NCI-H2107 treated with DMSO at 0.1 percent for 48 hours (cell line): ENCODE data around the gene GPC3.

Source experiments
- DNase-seq: peaks from one replicate; lab custom pipeline; 2025; ENCODE audit not compliant: unreplicated experiment; lab: John Stamatoyannopoulos, UW

Gene GPC3

DNA sequence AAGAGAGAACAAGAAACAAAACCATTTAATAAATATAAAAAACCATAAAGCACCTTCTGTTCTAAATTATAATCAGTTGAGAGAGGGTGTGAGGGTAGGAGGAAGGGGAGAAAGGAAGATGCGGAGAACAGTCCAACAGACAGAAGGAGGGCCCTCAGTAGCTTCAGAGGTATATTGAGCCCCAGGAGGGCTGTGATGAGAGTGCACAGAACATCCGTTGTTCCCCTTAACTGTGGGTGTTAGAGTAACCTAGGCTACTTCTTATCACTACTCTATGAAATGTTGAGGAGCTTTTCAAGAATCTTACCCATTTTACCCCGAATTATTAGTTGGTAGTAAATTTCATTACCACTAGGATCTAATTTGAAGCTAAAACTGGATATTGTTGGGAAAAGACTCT is 13.8 kb downstream of the GPC3 start:
- DNase-seq = no peak

GRCh38 chrX:133970076-133970475 is 15.3 kb downstream of the GPC3 start:
- DNase-seq = no peak

- no peak for DNase-seq
These were observed 16.2 kb downstream of the GPC3 start for GRCh38 chrX:133969191-133969590.

DNA sequence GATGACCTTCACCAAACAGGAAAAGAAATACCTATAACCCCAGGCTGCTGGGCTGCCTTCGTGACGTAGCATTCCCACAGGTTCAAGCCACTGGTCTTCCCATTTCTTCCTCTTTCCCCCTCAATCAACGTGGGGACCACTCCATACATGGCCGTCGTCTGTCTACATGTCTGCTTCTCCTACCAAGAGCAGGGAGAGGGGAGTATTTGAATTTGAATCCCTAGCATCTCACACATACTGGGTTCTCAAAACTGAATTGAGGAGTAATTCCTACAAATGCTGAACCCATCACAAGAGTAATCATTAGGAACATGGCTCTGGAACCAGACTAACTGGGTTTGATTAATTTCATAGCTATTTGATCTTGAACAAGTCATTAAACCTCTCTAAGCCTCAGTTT is 17.3 kb downstream of the GPC3 start:
- no peak for DNase-seq

DNA sequence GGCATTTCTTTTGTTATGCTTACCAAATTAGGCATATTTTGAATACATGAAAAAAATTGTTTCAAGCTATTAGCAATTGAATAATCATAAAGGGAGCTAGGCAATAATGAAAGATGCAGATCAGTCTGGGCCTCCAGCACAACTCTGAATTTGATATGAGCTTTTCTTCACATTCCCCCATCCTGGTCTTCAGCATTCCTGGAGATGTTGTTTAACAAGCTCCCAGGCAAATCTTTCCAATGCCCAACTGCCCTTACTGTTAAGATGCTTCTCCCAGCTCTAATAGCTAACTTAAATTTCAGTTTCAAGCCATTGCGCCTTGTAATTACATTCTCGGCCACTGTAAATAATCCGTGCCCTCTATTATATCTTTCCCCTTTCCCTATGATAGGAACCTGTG is 19.2 kb downstream of the GPC3 start:
- DNase-seq = no peak

DNA sequence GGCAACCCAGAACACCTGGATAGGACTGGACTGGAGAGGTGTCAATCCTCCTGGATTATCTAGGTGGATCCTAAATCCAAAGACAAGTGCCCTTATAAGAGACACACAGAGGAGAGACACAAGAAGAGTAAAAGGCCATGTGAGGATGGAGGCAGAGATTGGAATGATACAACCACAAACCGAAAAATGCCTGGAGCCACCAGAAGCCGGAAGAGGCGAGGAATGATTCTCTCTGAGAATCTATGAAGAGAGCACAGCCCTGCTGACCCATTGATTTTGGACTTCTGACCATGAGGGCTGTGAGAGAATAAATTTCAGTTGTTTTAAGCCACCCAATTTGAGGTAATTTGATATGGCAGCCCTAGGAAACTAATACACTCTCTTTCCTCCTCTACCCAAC is 20.1 kb downstream of the GPC3 start:
- no peak for DNase-seq

DNA sequence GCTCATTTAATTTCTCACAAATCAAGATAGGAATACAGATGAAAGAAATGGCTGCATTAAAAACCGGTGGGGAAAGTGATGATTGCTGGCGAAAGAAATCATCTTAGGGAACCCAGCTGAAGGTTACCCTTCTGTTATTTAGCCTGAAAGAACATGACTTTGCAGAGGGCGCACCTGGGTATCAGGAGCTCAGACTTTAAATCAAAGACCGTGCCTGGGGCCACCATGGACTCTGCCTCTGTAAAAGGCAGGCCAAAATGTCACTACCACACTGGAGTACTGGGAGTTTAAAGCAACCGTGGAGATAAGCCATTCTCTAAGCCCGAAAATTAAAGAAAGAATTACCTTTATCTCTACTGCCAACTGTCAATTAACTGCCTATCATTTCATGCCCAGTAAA is 24.3 kb downstream of the GPC3 start:
- DNase-seq = no peak

- DNase-seq = no peak
These were observed 25.4 kb downstream of the GPC3 start for GRCh38 chrX:133959972-133960371.

- no peak for DNase-seq
These were observed 26.3 kb downstream of the GPC3 start for GRCh38 chrX:133958997-133959688.

DNA sequence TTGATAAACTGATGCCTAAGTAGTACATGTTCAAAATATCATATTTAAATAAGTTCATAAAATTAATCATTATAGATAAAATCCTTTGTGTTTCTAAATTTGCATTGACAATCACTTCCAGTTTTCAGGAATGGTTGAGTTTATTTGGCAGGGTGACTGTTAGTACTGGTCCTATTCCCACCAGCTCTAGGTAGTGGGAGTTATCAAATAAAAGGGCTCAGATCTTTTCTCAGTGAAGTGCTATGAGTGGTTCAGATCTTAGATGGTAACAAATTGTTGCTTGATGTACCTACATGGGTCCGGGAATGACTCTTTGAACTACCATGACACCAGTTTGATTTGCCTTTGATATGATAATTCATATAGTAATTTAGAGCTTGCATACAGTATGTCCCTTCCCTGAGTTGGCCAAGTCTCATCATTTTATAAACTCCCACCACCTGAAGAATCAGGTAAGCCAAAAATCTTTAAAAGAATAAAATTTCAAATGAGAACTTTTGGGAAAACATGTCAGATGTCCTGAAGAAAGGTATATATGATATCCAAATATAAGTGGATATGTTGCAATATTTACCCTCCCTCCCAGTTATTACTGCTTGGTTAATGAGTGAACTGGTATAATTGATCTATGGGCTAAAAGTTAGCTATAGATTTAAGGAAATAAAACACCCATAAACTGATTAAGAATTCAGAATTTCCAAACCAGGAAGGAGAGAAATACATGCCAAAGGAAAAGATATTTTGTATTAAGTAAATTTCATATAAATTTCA is 28.6 kb downstream of the GPC3 start:
- no peak for DNase-seq

DNA sequence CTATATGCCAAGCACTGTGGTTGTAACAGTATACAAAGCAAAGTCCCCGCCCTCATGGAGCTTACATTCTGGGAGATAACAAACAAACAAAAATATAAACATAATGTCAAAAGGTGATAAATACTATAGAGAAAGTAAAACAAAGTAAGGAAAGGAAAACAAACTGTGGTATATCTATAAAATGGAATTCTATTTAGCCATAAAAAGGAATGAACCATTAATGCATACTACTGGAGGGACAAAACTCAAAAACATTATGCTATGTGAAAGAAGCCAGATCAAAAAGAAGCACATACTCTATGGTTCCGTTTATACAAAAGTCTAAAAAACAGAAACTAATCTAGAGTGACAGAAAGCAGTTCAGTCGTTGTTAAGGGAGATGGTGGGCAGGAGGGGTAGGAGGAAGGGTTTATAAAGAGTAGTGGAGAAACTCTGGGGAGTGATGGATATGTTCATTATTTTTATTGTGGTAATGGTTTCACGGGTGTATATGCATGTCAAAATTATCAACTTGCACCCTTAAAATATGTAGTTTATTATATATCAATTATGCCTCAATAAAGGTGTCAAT is 31.5 kb downstream of the GPC3 start:
- DNase-seq = no peak

DNA sequence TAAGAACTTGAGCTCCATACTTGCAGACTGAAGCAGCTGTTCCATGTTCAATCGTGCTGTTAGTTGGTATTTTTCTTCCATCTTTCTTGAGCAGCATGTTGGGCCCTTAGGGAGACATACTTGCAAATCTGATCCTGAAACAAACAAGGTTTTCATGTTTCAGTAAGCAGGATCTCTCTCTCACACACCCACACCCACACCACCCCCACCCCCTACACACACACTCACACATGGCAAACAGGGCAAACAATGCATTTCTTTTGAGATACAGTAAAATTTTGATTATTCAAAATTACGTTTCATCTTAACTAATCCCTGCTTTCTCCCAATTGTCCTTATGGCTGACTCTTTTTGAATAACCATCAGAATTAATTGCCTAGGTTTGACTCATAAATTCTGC is 32.3 kb downstream of the GPC3 start:
- no peak for DNase-seq

DNA sequence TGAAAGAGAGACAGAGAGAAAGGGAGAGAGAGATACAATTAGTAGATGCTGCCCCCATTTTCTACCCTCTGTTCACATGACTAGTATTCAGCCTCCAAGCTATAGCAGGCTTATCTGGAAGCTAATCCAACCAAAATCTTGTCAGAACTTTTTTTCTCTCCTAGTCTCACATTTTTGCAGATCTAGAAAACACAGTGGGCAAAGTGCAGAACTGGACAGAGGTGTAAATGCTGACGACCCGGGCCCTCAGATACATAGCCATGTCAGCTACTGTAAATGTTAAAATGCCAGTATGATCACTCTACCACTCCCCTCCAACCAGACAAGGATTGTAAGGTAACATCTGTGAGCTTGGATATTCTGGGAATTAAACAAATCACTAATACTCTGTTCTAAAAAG is 34.3 kb downstream of the GPC3 start:
- DNase-seq = no peak

GRCh38 chrX:133950214-133950613 is 35.2 kb downstream of the GPC3 start:
- DNase-seq = no peak

GRCh38 chrX:133948895-133949294 is 36.5 kb downstream of the GPC3 start:
- DNase-seq = no peak

GRCh38 chrX:133947996-133948395 is 37.4 kb downstream of the GPC3 start:
- no peak for DNase-seq

- no peak for DNase-seq
These were observed 38.4 kb downstream of the GPC3 start for GRCh38 chrX:133947022-133947421.

- DNase-seq = no peak
These were observed 41.9 kb downstream of the GPC3 start for GRCh38 chrX:133943507-133943906.

DNA sequence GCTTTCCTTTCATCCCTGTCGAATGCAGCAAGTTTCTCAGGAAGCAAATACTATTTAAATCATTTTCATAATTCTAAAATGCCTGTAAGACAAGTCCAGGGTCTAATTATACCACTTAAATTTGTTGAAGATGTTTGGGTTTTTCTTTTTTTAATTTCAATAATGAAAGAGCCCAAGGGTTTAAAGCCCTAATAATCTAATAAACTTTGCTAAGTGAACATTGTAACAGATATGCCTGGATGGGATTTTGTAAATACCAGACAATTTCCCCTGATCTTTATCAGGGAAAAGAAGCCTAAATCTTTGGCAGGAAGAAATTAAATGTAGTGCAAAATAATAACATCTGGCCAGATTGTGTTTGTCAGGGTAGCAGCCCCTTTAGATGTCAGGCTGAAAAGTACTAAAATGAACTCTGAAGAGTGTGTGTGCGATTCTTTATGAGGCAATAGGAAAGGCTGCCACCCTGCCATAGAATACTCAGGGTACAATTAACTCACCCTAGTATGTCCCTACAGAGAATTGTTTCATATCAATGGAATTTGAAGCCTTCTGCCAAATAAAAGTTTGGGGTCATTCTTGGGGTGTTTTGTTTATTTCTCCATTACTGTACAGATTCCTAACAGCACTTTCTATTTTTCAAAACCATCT is 45.6 kb downstream of the GPC3 start:
- no peak for DNase-seq

DNA sequence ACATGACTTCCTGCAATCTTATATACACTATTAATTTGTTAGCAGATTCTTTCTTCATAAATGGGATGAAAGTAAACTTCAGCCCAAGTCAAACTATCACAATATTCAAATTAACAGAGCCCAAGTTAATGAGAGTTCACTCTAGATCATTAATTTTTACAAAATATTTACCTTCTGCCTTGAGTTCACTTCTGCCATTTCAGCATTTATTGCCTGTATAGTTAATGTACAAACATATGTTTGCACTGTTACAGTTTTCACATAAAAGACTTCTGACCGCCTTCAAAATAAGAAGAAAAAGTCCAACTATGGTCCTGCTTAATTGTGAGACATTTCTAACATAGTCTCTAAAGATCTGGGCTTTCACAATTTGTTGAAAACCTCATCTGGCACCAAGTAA is 46.9 kb downstream of the GPC3 start:
- no peak for DNase-seq

DNA sequence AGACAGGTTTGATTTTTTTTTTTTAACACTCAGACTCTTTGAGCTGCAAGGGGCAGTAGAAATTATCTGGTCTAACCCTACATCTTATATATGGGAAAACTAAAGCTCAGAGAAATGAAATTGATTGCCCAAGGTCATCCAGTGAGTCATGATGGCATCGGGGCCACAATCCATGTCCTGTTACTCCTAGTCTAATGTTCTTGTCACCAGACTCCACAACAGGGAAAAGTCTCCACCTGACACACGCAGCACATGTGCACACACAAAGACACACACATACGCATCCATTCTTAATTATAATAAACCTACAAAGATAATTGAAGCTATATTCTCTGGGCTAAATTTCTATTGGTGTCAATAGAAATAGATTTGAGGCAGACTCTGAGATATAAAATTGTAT is 48.4 kb downstream of the GPC3 start:
- no peak for DNase-seq

GRCh38 chrX:133935076-133935475 is 50.3 kb downstream of the GPC3 start:
- no peak for DNase-seq
